BLaER1 treated with 17β-estradiol and CSF1 and Interleukin-3, amounts not matched to agents 10 nM and 100 nM (cell line): Measurements from ENCODE around the gene HSF5.
A peak's percentile ranks its signal among the peaks of the same experiment; 100 is the strongest.
"Not testable (repeated sequence)": the region's sequence is repeated elsewhere in the genome, so short reads cannot be mapped to it uniquely, and the experiment has no call there.

Source experiments
- H3K27ac ChIP-seq, 11 experiments: shearing (Covaris generic); formaldehyde crosslinking; 2 replicates each; pipeline ENCODE4 v1.8.1; 2022
- H3K27me3 ChIP-seq, 11 experiments: shearing (Covaris generic); formaldehyde crosslinking; 2 replicates each; pipeline ENCODE4 v1.8.1; 2022
- H3K36me3 ChIP-seq, 11 experiments: shearing (Covaris generic); formaldehyde crosslinking; 2 replicates each; pipeline ENCODE4 v1.8.1; 2022
- H3K4me1 ChIP-seq, 10 experiments: shearing (Covaris generic); formaldehyde crosslinking; 2 replicates each; pipeline ENCODE4 v1.8.1; 2022
- H3K4me2 ChIP-seq, 11 experiments: shearing (Covaris generic); formaldehyde crosslinking; 2 replicates each; pipeline ENCODE4 v1.8.1; 2022
- H3K4me3 ChIP-seq, 10 experiments: shearing (Covaris generic); formaldehyde crosslinking; 2 replicates each; pipeline ENCODE4 v1.8.1; 2022
- H3K9ac ChIP-seq, 11 experiments: shearing (Covaris generic); formaldehyde crosslinking; 2 replicates each; pipeline ENCODE4 v1.8.1; 2022
- H3K9me3 ChIP-seq, 11 experiments: shearing (Covaris generic); formaldehyde crosslinking; replicated peaks in 1 of 11; 2 replicates each; pipeline ENCODE4 v1.8.1; 2022
- H4K20me1 ChIP-seq, 11 experiments: shearing (Covaris generic); formaldehyde crosslinking; 2 replicates each; pipeline ENCODE4 v1.8.1; 2022
- Cebpa-rat ChIP-seq, 11 experiments: shearing (Covaris generic); IDR thresholded peaks; 2 replicates each; pipeline ENCODE4 v1.8.1; 2022

The HSF5 gene

DNA sequence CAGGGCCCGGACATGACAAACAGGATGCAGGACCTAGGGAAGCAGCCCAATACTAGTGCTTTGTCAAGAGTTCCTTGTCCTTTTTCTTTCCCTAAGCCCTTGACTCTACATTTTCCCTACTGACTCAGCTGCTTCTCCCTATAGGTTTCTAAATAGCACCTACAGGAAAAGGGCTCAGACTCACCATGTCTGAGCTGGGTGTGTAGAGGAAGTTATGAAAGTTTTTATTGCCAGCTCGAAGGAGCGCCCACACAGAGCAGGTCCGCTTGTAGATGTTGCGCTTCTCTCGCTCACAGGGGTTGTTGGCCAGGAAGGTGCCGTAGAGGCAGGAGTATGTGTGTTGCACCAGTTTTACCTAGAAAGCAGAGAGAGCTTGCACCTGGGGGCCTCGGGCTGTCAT, 15.7 kb upstream of the HSF5 start:
- Histone ChIP-seq H3K27ac (no peak overlapping the region), H3K4me2 (peak overlapping the region in 3 of 11 experiments; percentile 20 to 76 (median 74); a peak in 4 of 22 replicates), H3K4me1 (peaks cover 35 to 51% (median 44%) of the 10 kb centered on the region in 10 experiments), H3K4me3 (no peak overlapping the region), H3K9ac (0 out of 22 replicates have a peak overlapping the region, but pooled peaks of 1 of the 11 experiments have one; percentile 1), H3K36me3 (peaks cover 87 to 100% (median 97%) of the 10 kb centered on the region in 11 experiments), H4K20me1 (peaks cover 0 to 26% (median 8%) of the 10 kb centered on the region in 11 experiments; a peak in 10 of 22 replicates), H3K27me3 (no peaks in the 10 kb centered on the region), H3K9me3 (no peaks in the 10 kb centered on the region)
- no peak for TF ChIP-seq Cebpa-rat (IDR thresholded peaks at IDR 0.05)

DNA sequence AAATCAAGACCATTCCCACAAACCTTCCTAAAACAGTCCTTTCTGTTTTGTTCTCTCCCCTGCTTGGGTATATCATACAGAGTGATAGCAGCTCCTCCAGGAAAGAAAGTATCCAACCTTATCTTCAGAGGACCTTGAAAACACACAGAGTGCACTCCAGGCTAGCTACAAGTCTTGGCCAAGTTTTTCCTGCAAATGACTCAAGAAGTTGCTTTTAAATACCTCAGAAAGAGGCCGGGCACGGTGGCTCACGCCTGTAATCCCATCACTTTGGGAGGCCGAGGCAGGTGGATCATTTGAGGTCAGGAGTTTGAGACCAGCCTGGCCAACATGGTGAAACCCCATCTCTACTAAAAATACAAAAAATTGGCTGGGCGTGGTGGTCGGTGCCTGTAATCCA, 14.9 kb upstream of the HSF5 start:
- H3K4me2 ChIP-seq, H3K9me3 ChIP-seq, H3K4me3 ChIP-seq, H3K9ac ChIP-seq, H3K27me3 ChIP-seq, H3K27ac ChIP-seq: not testable (repeated sequence)
- peaks cover 0 to 26% (median 7%) of the 10 kb centered on the region in 11 experiments; a peak in 10 of 22 replicates for H4K20me1 ChIP-seq
- H3K4me1 ChIP-seq: peaks cover 28 to 44% (median 38%) of the 10 kb centered on the region in 10 experiments
- peaks cover 81 to 99% (median 95%) of the 10 kb centered on the region in 11 experiments for H3K36me3 ChIP-seq

DNA sequence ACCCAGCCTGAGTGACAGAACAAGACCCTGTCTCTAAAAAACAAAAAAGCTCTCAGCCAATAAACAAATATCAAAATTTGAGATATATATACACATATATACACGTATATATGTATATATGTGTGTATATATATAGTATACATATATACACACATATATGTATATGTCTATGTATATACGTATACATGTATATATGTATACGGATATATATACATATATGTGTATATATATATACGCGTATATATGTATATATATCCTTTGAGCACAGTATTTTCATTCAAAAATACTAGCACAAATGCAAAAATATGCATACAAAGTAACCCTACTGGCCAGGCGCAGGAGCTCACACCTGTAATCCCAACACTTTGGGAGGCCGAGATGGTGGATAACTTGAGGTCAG, 13.2 kb upstream of the HSF5 start:
- peaks cover 81 to 99% (median 95%) of the 10 kb centered on the region in 11 experiments for H3K36me3 ChIP-seq
- H3K4me2 ChIP-seq: no peak overlapping the region
- H3K27ac ChIP-seq: no peak overlapping the region
- peaks cover 24 to 36% (median 27%) of the 10 kb centered on the region in 10 experiments for H3K4me1 ChIP-seq
- H4K20me1 ChIP-seq: peaks cover 0 to 22% (median 9%) of the 10 kb centered on the region in 11 experiments; a peak in 10 of 22 replicates
- H3K4me3 ChIP-seq: no peak overlapping the region
- no peak overlapping the region for H3K9ac ChIP-seq
- TF ChIP-seq Cebpa-rat (IDR thresholded peaks at IDR 0.05): no peak
- H3K9me3 ChIP-seq: no peaks in the 10 kb centered on the region
- H3K27me3 ChIP-seq: no peaks in the 10 kb centered on the region

DNA sequence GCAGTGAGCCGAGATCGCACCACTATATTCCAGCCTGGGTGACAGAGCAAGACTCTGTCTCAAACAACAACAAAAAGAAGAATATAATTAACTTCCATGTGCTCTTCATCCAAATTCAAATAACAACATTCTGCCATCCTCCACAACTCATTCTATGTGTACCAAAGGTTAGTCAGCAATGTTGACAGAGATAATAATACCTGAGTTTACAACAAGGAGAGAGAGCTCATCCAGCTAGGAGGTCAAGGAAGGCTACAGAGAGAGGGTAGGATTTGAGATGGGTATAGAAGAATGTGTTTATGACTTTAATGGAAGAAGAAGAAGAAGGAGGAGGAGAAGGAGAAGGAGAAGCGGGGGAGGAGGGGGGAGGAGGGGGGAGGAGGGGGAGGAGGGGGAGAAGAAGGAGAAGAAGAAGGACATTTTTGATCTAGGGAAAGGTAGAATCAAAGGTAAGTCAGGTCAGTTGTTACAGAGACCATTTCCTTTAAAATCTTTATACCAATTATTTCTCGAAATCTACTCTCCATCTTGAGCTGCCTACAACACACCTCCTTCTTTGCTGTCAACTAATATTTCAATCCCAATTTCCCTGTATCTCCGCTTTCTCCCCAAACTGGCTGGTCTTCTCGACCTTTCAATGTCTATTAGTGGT, 10.1 kb upstream of the HSF5 start:
- Histone ChIP-seq H3K4me1 (peaks cover 0 to 9% (median 0%) of the 10 kb centered on the region in 10 experiments; a peak in 5 of 20 replicates), H3K4me3 (no peak overlapping the region), H3K9ac (no peak overlapping the region), H3K27me3 (no peaks in the 10 kb centered on the region), H4K20me1 (peaks cover 0 to 31% (median 11%) of the 10 kb centered on the region in 11 experiments; a peak in 11 of 22 replicates), H3K27ac (no peak overlapping the region), H3K4me2 (no peak overlapping the region; a peak in 1 of 22 replicates), H3K36me3 (peaks cover 83 to 99% (median 96%) of the 10 kb centered on the region in 11 experiments), H3K9me3 (no peaks in the 10 kb centered on the region)
- no peak for TF ChIP-seq Cebpa-rat (IDR thresholded peaks at IDR 0.05)

DNA sequence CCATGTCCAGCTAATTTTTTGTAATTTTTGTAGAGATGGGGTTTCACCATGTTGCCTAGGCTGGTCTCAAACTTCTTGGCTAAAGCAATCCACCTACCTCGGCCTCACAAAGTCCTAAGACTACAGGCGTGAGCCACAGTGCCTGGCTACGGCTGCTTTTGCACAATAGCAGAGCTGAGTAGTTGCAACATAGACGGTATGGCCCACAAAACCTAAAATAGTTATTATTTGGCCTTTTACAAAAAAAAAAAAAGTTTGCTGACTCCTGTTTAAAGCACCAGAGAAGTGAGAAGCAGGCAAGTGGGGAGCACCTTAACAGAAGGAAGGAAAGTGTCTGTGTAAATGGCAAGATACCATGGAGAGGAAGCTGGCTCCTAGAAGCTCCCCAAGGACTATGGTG, 5.3 kb upstream of the HSF5 start:
- H3K4me1 ChIP-seq: peaks cover 0 to 1% (median 0%) of the 10 kb centered on the region in 10 experiments; a peak in 8 of 20 replicates
- H3K27me3 ChIP-seq: no peaks in the 10 kb centered on the region
- no peak overlapping the region for H3K9ac ChIP-seq
- peaks cover 94 to 99% (median 98%) of the 10 kb centered on the region in 11 experiments for H3K36me3 ChIP-seq
- H3K4me3 ChIP-seq: no peak overlapping the region
- H3K9me3 ChIP-seq: peaks cover 0 to 7% (median under 1%) of the 10 kb centered on the region in 11 experiments; a peak in 9 of 22 replicates
- H4K20me1 ChIP-seq: peaks cover 0 to 37% (median 12%) of the 10 kb centered on the region in 11 experiments; a peak in 14 of 22 replicates
- no peak overlapping the region for H3K4me2 ChIP-seq
- H3K27ac ChIP-seq: no peak overlapping the region
- TF ChIP-seq Cebpa-rat (IDR thresholded peaks at IDR 0.05): no peak

DNA sequence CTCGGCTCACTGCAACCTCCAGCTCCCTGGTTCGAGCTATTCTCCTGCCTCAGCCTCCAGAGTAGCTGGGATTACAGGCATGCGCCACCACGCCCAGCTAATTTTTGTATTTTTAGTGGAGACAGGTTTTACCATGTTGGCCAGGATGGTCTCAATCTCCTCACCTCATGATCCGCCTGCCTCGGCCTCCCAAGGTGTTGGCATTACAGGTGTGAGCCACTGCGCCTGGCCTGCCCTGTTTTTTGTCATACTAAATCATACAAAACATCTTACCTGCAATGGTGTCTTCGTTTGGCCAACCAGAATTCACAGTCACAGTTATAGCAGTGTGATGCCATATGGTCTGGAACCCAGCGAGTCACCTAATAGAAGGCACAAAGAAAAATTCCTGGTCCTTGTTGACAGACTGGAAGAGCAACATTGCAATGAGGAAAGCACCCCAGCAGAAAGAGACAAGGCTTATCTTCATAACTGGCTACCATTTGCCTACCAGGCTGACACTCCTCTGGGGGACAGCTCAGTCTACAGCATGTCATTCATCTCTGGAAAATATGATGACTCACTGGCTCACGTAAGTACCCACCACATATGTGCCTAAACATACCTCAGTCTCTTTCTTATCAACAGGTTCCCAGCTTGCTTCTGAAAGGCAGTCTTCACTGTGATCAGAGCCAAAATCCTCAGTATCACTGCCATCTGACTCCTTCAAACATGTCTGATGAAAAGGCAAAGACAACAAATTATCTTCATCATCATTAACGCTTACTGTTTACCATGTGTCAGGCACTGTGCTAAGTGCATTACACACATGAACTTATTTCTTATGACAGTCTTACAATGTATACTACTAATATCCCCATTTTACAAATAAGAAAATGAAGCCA, 4.3 kb upstream of the HSF5 start:
- Histone ChIP-seq H3K36me3 (peaks cover 91 to 96% (median 94%) of the 10 kb centered on the region in 11 experiments), H3K4me1 (peaks cover 4 to 12% (median 10%) of the 10 kb centered on the region in 10 experiments; a peak in 18 of 20 replicates), H3K27me3 (no peaks in the 10 kb centered on the region), H3K27ac (no peak overlapping the region), H3K4me3 (no peak overlapping the region), H3K4me2 (no peak overlapping the region), H4K20me1 (peaks cover 0 to 37% (median 12%) of the 10 kb centered on the region in 11 experiments; a peak in 14 of 22 replicates), H3K9ac (no peak overlapping the region), H3K9me3 (peaks cover 0 to 12% (median 7%) of the 10 kb centered on the region in 11 experiments; a peak in 11 of 22 replicates)
- no peak for TF ChIP-seq Cebpa-rat (IDR thresholded peaks at IDR 0.05)

DNA sequence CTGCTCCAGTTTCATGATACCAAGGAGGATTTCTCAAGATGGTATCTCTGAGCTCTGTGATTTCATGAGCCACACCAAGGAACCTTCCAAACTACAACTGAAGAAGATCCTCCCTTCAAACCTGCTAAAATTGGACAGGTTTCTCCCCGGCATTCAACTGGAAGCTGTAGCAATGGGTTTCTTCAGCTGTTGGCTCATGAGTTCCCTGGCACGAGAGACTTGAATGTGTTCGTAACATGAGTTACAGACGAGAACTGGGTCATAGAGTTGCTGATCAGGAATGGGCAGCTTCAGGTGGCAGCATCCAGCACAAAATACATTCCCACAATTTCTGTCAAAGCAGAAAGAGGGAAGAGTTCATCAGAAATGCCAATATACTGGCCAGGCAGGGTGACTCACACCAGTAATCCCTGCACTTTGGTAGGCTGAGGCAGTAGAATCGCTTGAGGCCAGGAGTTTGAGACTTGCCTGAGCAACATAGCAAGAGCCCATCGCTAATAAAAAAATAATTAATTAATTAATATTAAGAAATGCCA, 3.4 kb upstream of the HSF5 start:
- H3K36me3 ChIP-seq: peaks cover 82 to 89% (median 85%) of the 10 kb centered on the region in 11 experiments
- no peak overlapping the region for H3K4me2 ChIP-seq
- H4K20me1 ChIP-seq: peaks cover 0 to 32% (median 12%) of the 10 kb centered on the region in 11 experiments; a peak in 13 of 22 replicates

DNA sequence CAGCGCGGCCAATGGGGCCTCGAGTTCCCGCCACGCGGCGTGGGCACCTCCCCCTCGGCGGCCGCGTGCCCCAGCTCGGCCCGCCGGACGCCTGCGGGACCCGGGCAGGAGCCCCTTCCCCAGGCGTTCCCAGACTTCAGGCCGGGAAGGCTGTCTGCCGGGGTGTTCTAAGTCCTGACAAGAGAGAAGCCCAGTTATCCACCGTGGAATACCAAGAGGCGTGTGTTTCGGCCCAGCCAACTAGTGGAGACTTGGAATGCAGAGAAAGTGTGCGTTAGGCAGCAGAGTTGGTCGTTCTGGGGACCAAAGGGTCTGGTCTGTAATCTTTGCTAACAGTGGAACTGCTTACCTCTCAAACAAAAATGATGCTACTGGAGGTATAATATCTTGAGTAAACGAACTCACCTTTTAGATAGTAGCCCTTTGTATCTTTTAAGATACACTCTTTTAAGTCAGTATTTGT, 251 bp upstream of the HSF5 start:
- Histone ChIP-seq H3K4me1 (peaks cover 4 to 16% (median 14%) of the 10 kb centered on the region in 10 experiments; a peak in 18 of 20 replicates), H3K27ac (peak overlapping the region in 8 of 11 experiments; percentile 59 to 72 (median 68); a peak in 15 of 22 replicates), H3K27me3 (no peaks in the 10 kb centered on the region), H3K4me3 (peak overlapping the region in 9 of 10 experiments; percentile 27 to 67 (median 50); a peak in 16 of 20 replicates), H3K36me3 (peaks cover 51 to 58% (median 54%) of the 10 kb centered on the region in 11 experiments), H3K9ac (peak overlapping the region in 8 of 11 experiments; percentile 49 to 71 (median 68); a peak in 13 of 22 replicates), H3K9me3 (peaks cover 0 to 12% (median 7%) of the 10 kb centered on the region in 11 experiments; a peak in 11 of 22 replicates), H4K20me1 (peaks cover 0 to 11% (median 4%) of the 10 kb centered on the region in 11 experiments; a peak in 11 of 22 replicates), H3K4me2 (peak overlapping the region; percentile 61 to 84 (median 76))
- no peak for TF ChIP-seq Cebpa-rat (IDR thresholded peaks at IDR 0.05)

More for the DNA sequence above, 3.4 kb upstream of the HSF5 start:
- H3K9ac ChIP-seq: no peak overlapping the region
- TF ChIP-seq Cebpa-rat (IDR thresholded peaks at IDR 0.05): no peak
- H3K4me1 ChIP-seq: peaks cover 4 to 16% (median 14%) of the 10 kb centered on the region in 10 experiments; a peak in 18 of 20 replicates
- no peak overlapping the region for H3K4me3 ChIP-seq
- H3K27ac ChIP-seq: no peak overlapping the region
- no peaks in the 10 kb centered on the region for H3K27me3 ChIP-seq
- H3K9me3 ChIP-seq: peaks cover 0 to 12% (median 7%) of the 10 kb centered on the region in 11 experiments; a peak in 11 of 22 replicates
